Astrocyte of the spinal cord (primary cell): ENCODE results near the gene MTA1.

ENCODE experiments used
- DNase-seq: peaks from one replicate; pipeline ENCODE4 v3.0.0; 2011; ENCODE audit warnings: low read depth, low spot score
- H3K4me3 ChIP-seq: 2 replicates; pipeline ENCODE4 v1.5.1; 2011; ENCODE audit warnings: low read depth, mild to moderate bottlenecking, low read length, moderate library complexity
- CTCF ChIP-seq: IDR thresholded peaks from 2 replicates; pipeline ENCODE4 v1.5.1; 2012; ENCODE audit warnings: low read depth, mild to moderate bottlenecking, low read length, inconsistent platforms
- in situ Hi-C: cut with HindIII; loops from 2 replicates; pipeline ENCODE4 v1.10.0; 2017; ENCODE audit warnings: low sequenced_read_pairs

MTA1 gene

DNA sequence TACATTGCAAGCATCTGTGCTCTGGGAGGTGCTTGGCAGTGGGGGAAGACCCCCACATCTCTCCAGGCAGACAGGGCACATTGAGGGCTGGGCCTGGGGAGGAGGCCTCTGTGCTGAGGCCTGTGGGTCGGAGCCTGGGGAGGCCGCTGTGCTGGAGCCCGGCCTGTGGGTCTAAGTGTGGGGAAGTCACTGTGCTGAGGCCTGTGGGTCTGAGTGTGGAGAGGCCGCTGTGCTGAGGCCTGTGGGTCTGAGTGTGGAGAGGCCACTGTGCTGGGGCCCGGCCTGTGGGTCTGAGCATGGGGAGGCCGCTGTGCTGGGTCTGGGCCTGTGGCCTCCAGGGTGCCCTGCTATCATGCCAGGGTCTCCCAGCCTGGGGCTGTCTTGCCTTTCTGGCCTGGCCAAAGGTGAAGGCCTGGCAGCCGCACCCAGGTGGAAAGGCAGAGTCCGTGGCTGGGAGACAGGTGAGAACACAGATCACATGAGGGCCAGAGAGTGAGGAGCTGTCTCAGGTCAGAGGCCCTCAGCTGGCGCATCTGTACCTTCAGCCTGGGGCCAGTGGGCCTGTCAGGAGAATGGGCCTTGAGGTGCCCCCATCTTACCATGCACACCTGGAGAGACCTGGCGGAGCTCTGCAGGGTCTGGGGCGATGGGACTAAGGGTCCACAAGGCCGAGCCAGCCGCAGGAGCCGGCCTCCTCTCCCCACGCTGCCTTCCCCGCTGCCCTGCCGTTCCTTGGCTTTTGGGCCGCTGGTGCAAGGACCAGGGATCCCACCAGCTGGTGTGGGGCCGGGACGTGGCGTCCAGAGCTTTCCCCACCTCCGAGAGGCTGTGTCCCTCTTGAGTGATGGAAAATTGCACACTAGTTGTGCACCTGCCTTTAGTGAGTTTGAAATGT is 36.4 kb downstream of the MTA1 start:
- DNase-seq, result no peak
- no peak overlapping the region for H3K4me3 ChIP-seq
- no peak for TF ChIP-seq CTCF
- in situ Hi-C loops, result no loop called here

- in situ Hi-C loops, result no loop called here
- no peak overlapping the region for H3K4me3 ChIP-seq
- DNase-seq, result no peak
- TF ChIP-seq CTCF, result no peak
Measured at GRCh38 chr14:105456736-105457617, 37.4 kb downstream of the MTA1 start.

DNA sequence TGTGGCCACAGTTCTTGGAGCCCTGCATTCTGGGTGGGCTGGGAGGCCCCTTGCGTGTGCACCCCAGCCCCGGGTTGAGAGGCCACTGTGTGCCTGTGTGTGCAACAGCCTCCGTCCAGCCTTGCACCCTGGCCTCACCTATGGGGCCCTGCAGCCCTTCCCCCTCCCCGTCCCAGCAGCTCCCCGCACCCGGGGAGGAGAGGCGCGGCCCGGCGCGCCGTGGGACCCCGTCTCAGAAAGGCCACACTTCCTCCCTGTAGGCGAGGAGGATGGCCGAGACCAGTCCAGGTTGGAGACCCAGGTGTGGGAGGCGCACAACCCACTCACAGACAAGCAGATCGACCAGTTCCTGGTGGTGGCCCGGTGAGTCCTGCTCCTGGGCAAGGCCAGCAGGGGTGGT is 38.4 kb downstream of the MTA1 start:
- in situ Hi-C loops, result no loop called here

GRCh38 chr14:105458571-105458970 is 38.9 kb downstream of the MTA1 start:
- TF ChIP-seq CTCF, result no peak
- in situ Hi-C loops, result no loop called here

More for the DNA sequence above, 38.4 kb downstream of the MTA1 start:
- no peak for TF ChIP-seq CTCF
- no peak overlapping the region for H3K4me3 ChIP-seq
- DNase-seq, result no peak

GRCh38 chr14:105460116-105460515 is 40.5 kb downstream of the MTA1 start:
- in situ Hi-C loops, result no loop called here
- TF ChIP-seq CTCF, result no peak
- DNase-seq, result no peak
- no peak overlapping the region for H3K4me3 ChIP-seq

More at GRCh38 chr14:105458571-105458970, 38.9 kb downstream of the MTA1 start:
- H3K4me3 ChIP-seq, result no peak overlapping the region
- DNase-seq, result no peak

- no peak for DNase-seq
- no peak for TF ChIP-seq CTCF
- in situ Hi-C loops, result no loop called here
- no peak overlapping the region for H3K4me3 ChIP-seq
Measured at GRCh38 chr14:105460616-105461015, 41.0 kb downstream of the MTA1 start.
